Testis (tissue), 2 donors: ENCODE measurements around the gene MFAP3.

Source experiments
- POLR2A ChIP-seq: fragments of 450-650 bp; IDR thresholded peaks from one replicate; pipeline ENCODE4 v1.6.1; 2017; ENCODE audit warnings: antibody characterized with exemption, mild to moderate bottlenecking, moderate library complexity
- TF ChIP-seq, protein P1 (sequence below), 3 experiments: fragments of 450-650 bp in 2 of 3; fragments of 200-600 bp in 1 of 3; sonication (generic) in 1 of 3; IDR thresholded peaks; one replicate each; pipeline ENCODE4 v1.5.1; 2016 to 2019; ENCODE audit warnings: antibody characterized with exemption in 3 of 3, mild to moderate bottlenecking in 2 of 3, moderate library complexity in 1 of 3

DNA sequence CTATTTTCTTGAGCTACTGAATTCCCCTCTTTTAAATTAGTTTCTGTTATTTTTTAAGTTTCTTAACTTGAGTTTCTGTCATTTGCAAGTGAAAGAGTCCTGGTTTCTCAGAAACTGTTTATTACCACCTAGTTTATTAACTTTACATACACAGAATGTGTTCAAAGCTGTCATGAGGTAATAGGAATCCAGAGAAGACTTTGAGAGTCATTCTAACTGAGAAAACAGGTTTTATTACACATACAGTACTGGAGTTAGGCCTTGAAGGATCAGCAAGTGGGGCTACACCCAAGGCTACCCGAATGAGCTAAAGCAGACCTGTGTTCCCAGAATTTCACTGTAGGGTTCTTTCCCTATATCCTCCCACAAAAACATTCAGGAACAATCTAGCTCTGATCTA lies 33.1 kb upstream of the MFAP3 start:
- no peak for TF ChIP-seq POLR2A
- TF ChIP-seq, protein P1, sequence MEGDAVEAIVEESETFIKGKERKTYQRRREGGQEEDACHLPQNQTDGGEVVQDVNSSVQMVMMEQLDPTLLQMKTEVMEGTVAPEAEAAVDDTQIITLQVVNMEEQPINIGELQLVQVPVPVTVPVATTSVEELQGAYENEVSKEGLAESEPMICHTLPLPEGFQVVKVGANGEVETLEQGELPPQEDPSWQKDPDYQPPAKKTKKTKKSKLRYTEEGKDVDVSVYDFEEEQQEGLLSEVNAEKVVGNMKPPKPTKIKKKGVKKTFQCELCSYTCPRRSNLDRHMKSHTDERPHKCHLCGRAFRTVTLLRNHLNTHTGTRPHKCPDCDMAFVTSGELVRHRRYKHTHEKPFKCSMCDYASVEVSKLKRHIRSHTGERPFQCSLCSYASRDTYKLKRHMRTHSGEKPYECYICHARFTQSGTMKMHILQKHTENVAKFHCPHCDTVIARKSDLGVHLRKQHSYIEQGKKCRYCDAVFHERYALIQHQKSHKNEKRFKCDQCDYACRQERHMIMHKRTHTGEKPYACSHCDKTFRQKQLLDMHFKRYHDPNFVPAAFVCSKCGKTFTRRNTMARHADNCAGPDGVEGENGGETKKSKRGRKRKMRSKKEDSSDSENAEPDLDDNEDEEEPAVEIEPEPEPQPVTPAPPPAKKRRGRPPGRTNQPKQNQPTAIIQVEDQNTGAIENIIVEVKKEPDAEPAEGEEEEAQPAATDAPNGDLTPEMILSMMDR (IDR thresholded peaks at IDR 0.05): no peak
